ENCODE measurements around the gene NMT1. TPM values are rescaled to one million over a fixed set of nuclear protein-coding genes. Genes with fewer than 3 reads are reported as not detected.

The NMT1 gene
- total and polyA plus RNA-seq, 2 of the 13 experiments (the other 11 are each of a cell fraction or from before 2014, with no cell fraction given), result 75.7 to 142 TPM

GRCh38 chr17:45137561-45138305 is 76.6 kb downstream of the NMT1 start:
- no peak for DNase-seq (ENCODE audit: low spot score)
- CTCF ChIA-PET (ENCODE audit: low intra/inter-chr PET ratio, low total read pairs), result no interaction called here

More at GRCh38 chr17:45137561-45138305, 76.6 kb downstream of the NMT1 start:
- H3K4me1 ChIP-seq (ENCODE audit: insufficient read depth, low read length), result peaks cover 28% of the 10 kb centered on the region
- 94% methylated on average over 10 of the region's 11 CpGs for WGBS (ENCODE audit: low lambda C conversion rate)
- intact Hi-C loops (cut with micrococcal nuclease; ENCODE audit: unreplicated experiment), result loop anchor here (5.0 kb wide), 1 partner anchor 95 kb away; no protein-coding TSS in a partner anchor
- H3K4me2 ChIP-seq (ENCODE audit: low read depth, low read length), result no peak overlapping the region
- no peaks in the 10 kb centered on the region for H3K27me3 ChIP-seq (ENCODE audit: control insufficient read depth in 1 of 2, insufficient read depth in 2 of 2, low read length in 2 of 2)
- 0 out of 2 replicates have a peak, but pooled peaks have one; percentile 20 for TF ChIP-seq HIC2 (CRISPR knock-in tag; IDR thresholded peaks at IDR 0.05; ENCODE audit: low read depth)
- TF ChIP-seq ZNF331 (CRISPR knock-in tag; IDR thresholded peaks at IDR 0.05), result no peak
- TF ChIP-seq ZFY (CRISPR knock-in tag; IDR thresholded peaks at IDR 0.05), result 0 out of 2 replicates have a peak, but pooled peaks have one; percentile 12
- TF ChIP-seq AGO2 (optimal IDR thresholded peaks at IDR 0.05; ENCODE audit: low read depth, low read length), result peak; percentile 24
- TF ChIP-seq JUN (CRISPR knock-in tag; IDR thresholded peaks at IDR 0.05), result 0 out of 2 replicates have a peak, but pooled peaks have one; percentile 35
- 0 out of 2 replicates have a peak, but pooled peaks have one; percentile 22 for TF ChIP-seq HNRNPL (IDR thresholded peaks at IDR 0.05; ENCODE audit: low read depth, low read length)
- no peak for TF ChIP-seq RFXAP (CRISPR knock-in tag; IDR thresholded peaks at IDR 0.05; ENCODE audit: borderline replicate concordance)
- TF ChIP-seq NR0B2 (CRISPR knock-in tag; IDR thresholded peaks at IDR 0.05), result no peak
- H3K36me3 ChIP-seq (replicated peaks in 1 of 2; ENCODE audit: control insufficient read depth in 1 of 2, insufficient read depth in 2 of 2, low read length in 2 of 2), result peaks cover 2 to 5% of the 10 kb centered on the region in 2 experiments; a peak in 4 of 5 replicates
- in situ Hi-C loops (cut with HindIII; ENCODE audit: extremely low pct_ligation_motif_present, low pct_unique_long_range_greater_than_20kb), result loop anchor here (10.0 kb wide), 1 partner anchor 237 kb away; no protein-coding TSS in a partner anchor
- no peak overlapping the region for H3K27ac ChIP-seq (ENCODE audit: extremely low read length, insufficient read depth, low read length)
- H3K4me3 ChIP-seq (replicated peaks in 1 of 3; ENCODE audit: insufficient read depth in 1 of 3, low read depth in 2 of 3, low read length in 3 of 3), result no peak overlapping the region
- no peak overlapping the region for H2AFZ ChIP-seq (ENCODE audit: low read length)
- POLR2A ChIA-PET, result interaction anchor here (3.3 to 7.1 kb wide), 2 partner anchors 12 to 24 kb away, joined by 48 to 217 read pairs; partner anchors contain the start of genes HEXIM1 and HEXIM2
- H3K9ac ChIP-seq (ENCODE audit: insufficient read depth, low read depth, low read length), result no peak overlapping the region
- FAIRE-seq (no peak), ATAC-seq (no peak)
- peaks cover 16% of the 10 kb centered on the region for H3K79me2 ChIP-seq (ENCODE audit: insufficient read depth, low read length)
- no TSS peak for BruUV-seq (replicated peaks)
- H3K9me3 ChIP-seq (ENCODE audit: low read length), result no peaks in the 10 kb centered on the region
- H4K20me1 ChIP-seq (ENCODE audit: insufficient read depth, low read length), result no peaks in the 10 kb centered on the region

All from HepG2 (cell line).